Adipocyte (in vitro differentiated cells): ENCODE data around the gene ARHGAP40.
A peak's percentile ranks its signal among the peaks of the same experiment; 100 is the strongest.

Experiments
- DNase-seq: peaks from one replicate; pipeline ENCODE4 v3.0.0-alpha.2; 2015; ENCODE audit warnings: low read depth
- H3K27me3 ChIP-seq: replicated peaks from 2 replicates; pipeline ENCODE4 v1.7.0; 2013; ENCODE audit warnings: mild to moderate bottlenecking, low read length, moderate library complexity; ENCODE audit not compliant: control insufficient read depth, insufficient read depth
- H3K36me3 ChIP-seq: 2 replicates; pipeline ENCODE4 v1.7.0; 2013; ENCODE audit warnings: low read length, mild to moderate bottlenecking, moderate library complexity; ENCODE audit not compliant: control insufficient read depth, insufficient read depth, severe bottlenecking
- H3K4me1 ChIP-seq: 2 replicates; pipeline ENCODE4 v1.7.0; 2013; ENCODE audit warnings: mild to moderate bottlenecking, low read length, moderate library complexity; ENCODE audit not compliant: control insufficient read depth, insufficient read depth
- H3K4me3 ChIP-seq: 2 replicates; pipeline ENCODE4 v1.7.0; 2013; ENCODE audit warnings: mild to moderate bottlenecking, low read length, moderate library complexity
- H3K9ac ChIP-seq: 2 replicates; pipeline ENCODE4 v1.7.0; 2013; ENCODE audit warnings: mild to moderate bottlenecking, low read length, moderate library complexity
- H3K9me3 ChIP-seq: 2 replicates; pipeline ENCODE4 v1.7.0; 2013; ENCODE audit warnings: mild to moderate bottlenecking, low read length, moderate library complexity; ENCODE audit not compliant: control insufficient read depth

The ARHGAP40 gene

DNA sequence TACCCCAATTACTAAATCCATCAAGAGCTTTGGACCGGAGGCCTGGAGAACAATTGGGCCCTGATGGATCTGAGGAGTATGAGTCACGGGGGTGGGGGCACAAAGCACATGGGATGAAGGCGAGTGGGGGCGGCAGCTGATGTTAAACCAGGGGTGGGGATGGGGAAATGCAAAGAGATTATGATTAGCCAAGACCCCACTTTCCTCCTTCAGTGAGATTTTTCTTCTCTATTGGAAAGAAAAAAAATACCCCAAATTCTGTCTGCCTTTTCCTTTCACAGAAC lies 57.9 kb downstream of the ARHGAP40 start:
- DNase-seq: no peak
- no peak overlapping the region for H3K9ac ChIP-seq
- H3K4me1 ChIP-seq: no peaks in the 10 kb centered on the region
- no peaks in the 10 kb centered on the region for H3K36me3 ChIP-seq
- H3K27me3 ChIP-seq: peaks cover 48% of the 10 kb centered on the region
- H3K9me3 ChIP-seq: peaks cover 5% of the 10 kb centered on the region
- H3K4me3 ChIP-seq: no peak overlapping the region

DNA sequence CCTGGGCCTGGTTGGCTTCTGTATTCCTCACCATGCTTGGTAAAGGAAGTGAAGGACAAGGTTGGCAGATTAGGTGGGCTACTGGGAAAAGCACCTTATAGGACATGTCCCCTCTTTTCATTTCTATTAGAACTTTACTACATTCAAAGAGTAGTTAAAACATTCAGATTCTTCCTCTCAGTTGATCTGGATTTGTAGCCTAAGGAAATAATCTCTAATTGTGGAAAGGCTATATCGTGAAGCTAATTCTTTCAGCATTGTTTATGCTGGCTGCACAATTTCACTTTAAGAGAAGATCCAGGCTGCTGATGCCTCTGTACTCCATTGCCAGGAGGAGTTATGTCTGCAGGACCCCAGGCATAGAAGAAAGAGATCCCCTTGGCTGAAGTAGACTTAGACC lies 58.8 kb downstream of the ARHGAP40 start:
- Histone ChIP-seq H3K4me1 (no peaks in the 10 kb centered on the region), H3K36me3 (no peaks in the 10 kb centered on the region), H3K4me3 (no peak overlapping the region), H3K27me3 (peaks cover 47% of the 10 kb centered on the region), H3K9ac (no peak overlapping the region), H3K9me3 (peaks cover 5% of the 10 kb centered on the region)
- DNase-seq: no peak

DNA sequence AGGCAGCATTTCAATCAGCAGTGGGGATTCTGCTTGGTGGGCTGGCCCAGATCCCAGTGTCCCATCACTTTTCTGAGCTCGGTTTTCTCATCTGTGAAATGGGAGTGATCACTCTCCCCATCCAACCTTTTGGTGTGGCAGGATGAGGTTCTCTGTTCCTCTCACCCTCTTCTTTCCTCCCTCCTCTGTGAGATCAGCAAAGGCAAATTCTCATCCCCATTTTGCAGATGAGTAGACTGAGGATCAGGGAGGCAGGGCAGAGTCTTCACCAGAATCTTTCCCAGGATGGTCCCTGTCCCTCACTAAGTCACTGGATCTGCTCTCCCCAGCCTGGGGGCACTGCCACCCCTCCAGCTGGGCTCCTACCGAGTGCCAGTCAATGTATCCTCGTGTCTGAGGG lies 62.1 kb downstream of the ARHGAP40 start:
- no peak for DNase-seq
- H3K4me3 ChIP-seq: no peak overlapping the region

DNA sequence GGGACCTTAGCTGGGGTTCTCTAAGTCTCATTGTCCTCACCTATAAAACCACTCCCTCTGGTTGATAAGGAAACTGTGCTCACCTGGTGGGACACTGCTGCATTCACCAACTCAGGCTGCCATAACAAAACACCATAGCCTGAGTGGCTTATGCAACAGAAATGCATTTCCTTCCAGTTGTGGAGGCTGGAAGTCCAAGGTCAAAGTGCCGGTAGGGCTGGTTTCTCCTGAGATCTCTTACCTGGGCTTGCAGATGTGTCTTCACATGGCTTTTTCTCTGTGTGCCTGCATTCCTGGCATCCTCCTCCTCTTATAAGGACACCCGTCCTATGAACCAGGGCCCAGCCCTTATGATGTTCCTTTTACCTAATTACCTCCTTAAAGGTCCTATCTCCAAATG lies 62.7 kb downstream of the ARHGAP40 start:
- H3K9ac ChIP-seq: no peak overlapping the region
- H3K27me3 ChIP-seq: peaks cover 53% of the 10 kb centered on the region
- peaks cover 5% of the 10 kb centered on the region for H3K9me3 ChIP-seq
- H3K36me3 ChIP-seq: no peaks in the 10 kb centered on the region
- no peaks in the 10 kb centered on the region for H3K4me1 ChIP-seq
- no peak for DNase-seq
- H3K4me3 ChIP-seq: no peak overlapping the region

More for the DNA sequence above, 62.1 kb downstream of the ARHGAP40 start:
- Histone ChIP-seq H3K36me3 (no peaks in the 10 kb centered on the region), H3K9ac (no peak overlapping the region), H3K27me3 (peaks cover 50% of the 10 kb centered on the region), H3K9me3 (peaks cover 5% of the 10 kb centered on the region), H3K4me1 (no peaks in the 10 kb centered on the region)

DNA sequence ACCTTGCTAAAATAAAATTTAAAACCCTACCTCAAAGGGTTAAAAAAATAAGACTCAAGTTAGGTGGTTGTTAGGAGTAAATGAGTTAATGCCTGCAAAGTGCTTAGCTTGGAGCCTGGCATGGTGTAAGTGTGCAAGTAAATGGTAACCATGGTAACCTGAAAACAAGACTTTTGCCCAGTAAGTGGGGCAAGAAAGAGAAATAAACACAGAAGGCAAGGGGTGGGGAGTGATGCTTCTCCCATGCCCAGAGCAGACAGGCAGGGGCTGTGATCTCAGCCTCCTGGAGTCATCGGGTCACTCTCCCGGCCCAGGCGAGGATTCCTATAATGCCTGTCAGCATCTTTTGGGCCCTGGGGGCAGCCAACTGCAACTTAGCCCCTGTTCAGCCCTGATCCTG lies 63.5 kb downstream of the ARHGAP40 start:
- Histone ChIP-seq H3K9ac (no peak overlapping the region), H3K4me1 (no peaks in the 10 kb centered on the region), H3K9me3 (peaks cover 5% of the 10 kb centered on the region), H3K27me3 (peaks cover 51% of the 10 kb centered on the region), H3K4me3 (no peak overlapping the region), H3K36me3 (no peaks in the 10 kb centered on the region)
- DNase-seq: peak; percentile 11

DNA sequence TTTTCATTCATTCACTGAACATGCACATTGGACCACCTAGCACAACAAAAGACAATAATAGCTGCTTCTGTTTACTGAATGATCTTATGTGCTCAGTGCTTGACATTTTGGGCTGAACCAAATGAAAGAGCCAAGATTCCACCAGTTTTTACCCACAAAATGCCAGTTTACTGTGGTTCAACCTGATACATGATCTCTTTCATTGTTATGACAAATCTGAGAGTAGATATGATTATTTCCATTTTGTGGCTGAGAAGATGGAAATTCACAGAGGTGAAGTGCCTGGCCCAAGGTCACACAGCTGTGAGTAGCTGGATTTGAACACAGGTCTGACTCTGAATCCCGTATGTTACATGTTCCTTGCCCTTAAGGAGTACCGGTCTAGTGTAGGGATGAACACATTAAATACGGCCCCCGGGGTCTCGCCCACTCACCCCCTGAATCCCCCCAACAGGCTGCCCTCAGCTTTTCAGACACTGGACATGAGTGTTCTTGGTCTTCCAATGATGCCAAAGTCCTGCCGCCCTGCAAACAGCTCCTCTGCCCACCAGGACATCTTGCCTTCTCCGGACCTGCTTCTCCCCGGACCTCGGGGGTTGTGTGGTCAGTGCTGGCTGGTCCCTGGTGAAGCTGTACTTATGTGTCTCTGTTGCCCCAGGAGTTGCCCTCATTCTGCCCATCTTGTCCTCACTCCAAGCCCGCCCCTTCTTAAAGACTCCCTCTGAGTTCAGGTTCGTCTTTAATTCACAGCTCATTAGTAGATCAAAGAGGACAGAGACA lies 64.1 kb downstream of the ARHGAP40 start:
- H3K4me1 ChIP-seq: no peaks in the 10 kb centered on the region
- H3K4me3 ChIP-seq: no peak overlapping the region
- H3K9ac ChIP-seq: no peak overlapping the region
- DNase-seq: no peak
- H3K36me3 ChIP-seq: no peaks in the 10 kb centered on the region
- H3K9me3 ChIP-seq: peaks cover 5% of the 10 kb centered on the region
- H3K27me3 ChIP-seq: peaks cover 52% of the 10 kb centered on the region

DNA sequence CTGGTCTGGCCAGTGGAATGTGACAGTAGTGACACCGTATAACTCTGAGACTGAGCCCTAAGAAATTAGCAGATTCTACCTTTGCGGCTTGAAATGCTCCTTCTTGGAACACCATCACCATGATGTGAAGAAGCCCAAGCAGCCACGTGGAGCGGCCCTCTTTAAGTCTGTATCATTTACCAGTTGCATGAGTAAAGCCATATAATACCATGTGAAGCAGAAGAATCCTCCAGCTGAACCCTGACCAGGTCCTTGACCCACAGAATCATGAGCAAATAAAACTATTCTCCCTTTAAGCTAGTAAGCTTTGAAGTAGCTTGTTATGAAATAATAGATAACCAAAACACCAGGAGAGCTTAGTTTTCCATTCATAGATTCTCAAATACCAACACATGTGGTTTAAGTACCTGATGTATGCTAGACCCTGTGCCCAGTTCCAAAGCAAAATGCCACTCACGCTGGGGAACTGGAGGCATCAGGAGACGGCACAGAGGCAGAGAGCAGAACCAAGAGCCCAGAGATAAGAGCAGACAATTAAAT lies 65.9 kb downstream of the ARHGAP40 start:
- no peak overlapping the region for H3K9ac ChIP-seq
- no peak for DNase-seq
- no peaks in the 10 kb centered on the region for H3K36me3 ChIP-seq

DNA sequence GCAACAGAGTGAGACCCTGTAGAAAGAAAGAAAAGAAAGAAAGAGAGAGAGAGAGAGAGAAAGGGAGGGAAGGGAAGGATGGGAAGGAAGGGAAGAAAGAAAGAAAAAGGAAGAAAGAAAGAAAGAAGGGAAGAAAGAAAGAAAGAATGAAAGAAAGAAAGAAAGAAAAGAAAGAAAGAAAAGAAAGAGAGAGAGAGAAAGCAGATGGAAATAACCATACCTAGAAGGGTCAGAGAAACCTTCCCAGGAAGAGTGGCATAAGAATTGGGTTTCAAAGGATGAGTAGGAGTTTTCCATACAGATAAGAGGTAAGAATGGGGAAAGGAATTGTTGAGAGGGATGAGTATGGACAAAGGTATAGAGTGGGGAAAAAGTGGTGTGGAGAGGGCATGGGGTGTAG lies 68.1 kb downstream of the ARHGAP40 start:
- Histone ChIP-seq H3K4me3 (no peak overlapping the region), H3K9ac (no peak overlapping the region), H3K36me3 (no peaks in the 10 kb centered on the region), H3K4me1 (peaks cover 7% of the 10 kb centered on the region), H3K9me3 (no peaks in the 10 kb centered on the region), H3K27me3 (peaks cover 62% of the 10 kb centered on the region)
- DNase-seq: no peak

More for the DNA sequence above, 65.9 kb downstream of the ARHGAP40 start:
- peaks cover 57% of the 10 kb centered on the region for H3K27me3 ChIP-seq
- no peaks in the 10 kb centered on the region for H3K4me1 ChIP-seq
- peaks cover 5% of the 10 kb centered on the region for H3K9me3 ChIP-seq
- no peak overlapping the region for H3K4me3 ChIP-seq

DNA sequence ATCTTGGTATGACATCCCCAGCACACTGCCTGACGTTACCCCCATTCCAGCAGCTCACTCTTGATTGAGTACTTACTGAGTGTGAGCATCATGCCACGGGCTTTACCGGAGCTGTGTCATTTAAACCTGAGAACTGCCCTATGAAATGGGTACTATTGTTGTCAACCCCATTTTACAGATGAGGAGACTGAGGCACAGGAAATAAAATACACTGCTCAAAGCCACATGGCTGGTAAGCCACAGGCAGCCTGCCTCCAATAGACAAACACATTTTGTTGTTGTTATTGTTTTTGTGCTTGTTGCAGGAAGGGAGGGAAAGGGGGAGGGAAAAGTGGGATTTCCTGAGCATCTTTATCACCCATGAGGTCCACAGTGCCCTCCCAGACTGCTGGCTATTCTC lies 69.2 kb downstream of the ARHGAP40 start:
- Histone ChIP-seq H3K4me3 (no peak overlapping the region), H3K4me1 (peaks cover 7% of the 10 kb centered on the region), H3K9ac (no peak overlapping the region), H3K36me3 (no peaks in the 10 kb centered on the region), H3K9me3 (no peaks in the 10 kb centered on the region), H3K27me3 (peaks cover 55% of the 10 kb centered on the region)
- DNase-seq: no peak

DNA sequence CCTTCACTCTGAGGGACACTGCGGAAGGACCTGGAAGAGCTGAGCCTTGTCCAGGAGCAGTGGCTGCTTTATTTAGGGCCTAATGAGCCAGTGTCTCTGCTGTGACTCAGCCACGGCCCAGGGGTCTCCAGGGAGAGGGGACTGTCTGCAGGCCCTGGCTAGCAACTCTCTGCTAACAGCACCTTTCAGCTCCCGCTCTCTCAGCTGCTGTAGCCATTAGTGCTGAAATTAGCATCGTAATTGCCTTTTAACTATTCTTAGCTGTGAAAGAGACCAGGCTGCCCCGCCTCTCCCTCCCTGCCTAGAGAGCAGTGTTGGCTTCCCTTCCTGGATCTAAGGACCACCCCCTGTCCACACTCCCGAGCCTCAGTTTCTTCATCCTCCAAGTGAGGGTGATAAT lies 69.6 kb downstream of the ARHGAP40 start:
- Histone ChIP-seq H3K4me3 (no peak overlapping the region), H3K9me3 (no peaks in the 10 kb centered on the region), H3K36me3 (no peaks in the 10 kb centered on the region), H3K4me1 (peaks cover 7% of the 10 kb centered on the region), H3K9ac (no peak overlapping the region), H3K27me3 (peaks cover 52% of the 10 kb centered on the region)
- DNase-seq: no peak

DNA sequence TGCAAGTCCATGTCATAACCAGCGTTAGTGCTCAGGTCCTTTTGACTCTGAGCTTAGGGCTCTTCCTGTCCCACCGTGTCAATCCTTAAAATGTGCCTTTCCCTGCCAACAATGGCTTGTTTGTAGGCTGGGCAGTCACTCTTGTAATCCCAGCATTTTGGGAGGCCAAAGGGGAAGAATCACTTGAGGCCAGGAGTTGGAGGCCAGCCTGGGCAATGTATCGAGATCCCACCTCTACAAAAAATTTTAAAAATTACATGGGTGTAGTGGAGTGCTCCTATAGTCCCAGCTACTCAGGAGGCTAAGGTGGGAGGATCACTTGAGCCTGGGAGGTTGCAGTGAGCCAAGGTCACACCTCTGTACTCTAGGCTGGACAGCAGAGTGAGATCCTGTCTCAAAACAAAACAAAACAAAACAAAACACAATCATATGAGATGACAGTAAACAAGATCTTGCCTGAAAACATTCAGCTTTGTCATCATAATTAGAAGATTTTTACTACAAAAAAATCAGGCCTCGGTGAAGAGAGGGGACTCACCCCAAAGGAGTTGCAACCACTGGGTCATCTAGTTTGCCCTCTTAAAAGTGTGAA lies 70.2 kb downstream of the ARHGAP40 start:
- Histone ChIP-seq H3K27me3 (peaks cover 46% of the 10 kb centered on the region), H3K4me1 (peaks cover 7% of the 10 kb centered on the region), H3K36me3 (no peaks in the 10 kb centered on the region), H3K4me3 (no peak overlapping the region), H3K9ac (no peak overlapping the region), H3K9me3 (no peaks in the 10 kb centered on the region)
- DNase-seq: no peak
